GM19328 (cell line): ENCODE results near the gene DRC3.
"Not testable (repeated sequence)": the region's sequence is repeated elsewhere in the genome, so short reads cannot be mapped to it uniquely, and the experiment has no call there.

ENCODE experiments used
- ATAC-seq: cut with Tn5 transposase; IDR thresholded peaks from one replicate; pipeline ENCODE4 v1.9.1; 2021; ENCODE audit warnings: mild to moderate bottlenecking, moderate library complexity; ENCODE audit not compliant: unreplicated experiment

DRC3 gene

DNA sequence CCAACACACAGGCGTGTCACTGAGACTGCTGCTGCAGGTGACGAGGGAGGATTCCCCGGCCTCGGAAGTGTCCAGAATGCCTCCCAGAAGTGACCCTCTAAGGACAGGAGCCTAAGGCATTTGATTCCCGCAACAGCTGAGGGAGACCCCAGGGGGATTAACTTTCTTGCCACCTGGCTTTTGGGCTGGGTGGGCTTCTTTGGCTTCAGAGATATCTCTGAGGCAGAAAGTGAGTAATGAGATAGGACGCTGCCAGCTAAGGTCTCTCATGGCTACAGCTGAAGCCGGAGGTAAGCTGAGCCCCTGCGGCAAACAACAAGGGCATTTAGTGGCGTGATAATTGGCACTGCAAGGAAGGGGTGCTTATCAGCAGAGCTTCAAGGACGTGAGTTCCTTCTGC, 17.0 kb downstream of the DRC3 start:
- ATAC-seq, result no peak

DNA sequence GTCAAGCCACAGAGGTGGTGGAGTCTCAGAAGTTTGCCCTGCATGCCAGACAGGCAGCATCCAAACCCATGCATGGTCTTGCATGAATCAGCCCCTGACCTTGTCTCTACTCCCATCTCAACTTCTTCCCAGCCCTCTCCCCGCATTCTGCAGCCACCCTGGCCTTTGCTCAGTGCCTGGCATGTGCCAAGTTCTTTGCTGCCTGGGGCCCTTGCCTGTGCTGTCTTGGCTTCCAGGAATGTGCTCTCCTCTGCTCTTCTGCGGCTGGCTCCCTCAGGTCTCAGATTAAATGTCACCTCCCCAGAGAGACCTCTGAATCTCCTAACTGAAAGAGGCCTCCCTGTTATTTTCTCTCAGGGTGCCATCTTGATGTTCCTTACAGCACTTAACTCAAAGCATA, 17.6 kb downstream of the DRC3 start:
- no peak for ATAC-seq

DNA sequence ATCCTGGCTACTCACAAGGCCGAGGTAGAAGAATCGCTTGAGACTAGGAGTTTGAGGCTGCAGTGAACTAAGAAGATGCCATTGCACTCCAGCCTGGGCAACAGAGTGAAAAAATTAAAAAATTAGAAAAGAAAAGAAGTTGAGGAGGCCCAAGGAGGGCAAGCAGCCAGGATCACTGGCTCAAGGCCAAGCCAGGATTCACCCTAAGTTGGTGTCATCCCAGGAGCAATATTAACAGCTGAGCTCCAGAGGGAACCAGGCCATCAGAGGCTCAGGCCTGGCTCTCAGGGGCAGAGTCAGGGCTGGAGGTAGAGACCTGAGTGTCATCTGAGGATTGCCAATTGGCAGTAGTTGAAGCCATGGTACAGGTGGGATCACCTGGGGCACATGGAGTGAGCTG, 20.7 kb downstream of the DRC3 start:
- no peak for ATAC-seq

DNA sequence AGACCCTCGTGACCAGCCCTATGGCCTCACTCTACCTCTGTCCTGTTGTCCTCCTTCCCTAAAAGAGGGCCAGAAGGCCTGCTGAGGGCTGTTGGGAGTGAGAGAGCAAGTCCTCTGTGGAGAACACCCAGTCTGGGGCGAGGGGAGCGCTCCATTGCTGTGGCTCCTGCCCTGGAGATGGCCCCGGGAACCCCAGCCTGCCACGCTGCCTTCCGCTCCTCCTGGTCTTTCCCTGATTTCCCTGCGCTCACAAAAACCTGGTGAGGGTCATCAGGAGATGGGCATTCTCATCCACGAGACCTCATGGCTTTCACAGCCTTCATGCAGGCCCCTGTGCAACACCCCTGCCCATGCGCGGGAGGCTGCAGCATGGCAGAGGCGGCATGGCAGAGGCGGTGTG, 21.2 kb downstream of the DRC3 start:
- ATAC-seq, result no peak

DNA sequence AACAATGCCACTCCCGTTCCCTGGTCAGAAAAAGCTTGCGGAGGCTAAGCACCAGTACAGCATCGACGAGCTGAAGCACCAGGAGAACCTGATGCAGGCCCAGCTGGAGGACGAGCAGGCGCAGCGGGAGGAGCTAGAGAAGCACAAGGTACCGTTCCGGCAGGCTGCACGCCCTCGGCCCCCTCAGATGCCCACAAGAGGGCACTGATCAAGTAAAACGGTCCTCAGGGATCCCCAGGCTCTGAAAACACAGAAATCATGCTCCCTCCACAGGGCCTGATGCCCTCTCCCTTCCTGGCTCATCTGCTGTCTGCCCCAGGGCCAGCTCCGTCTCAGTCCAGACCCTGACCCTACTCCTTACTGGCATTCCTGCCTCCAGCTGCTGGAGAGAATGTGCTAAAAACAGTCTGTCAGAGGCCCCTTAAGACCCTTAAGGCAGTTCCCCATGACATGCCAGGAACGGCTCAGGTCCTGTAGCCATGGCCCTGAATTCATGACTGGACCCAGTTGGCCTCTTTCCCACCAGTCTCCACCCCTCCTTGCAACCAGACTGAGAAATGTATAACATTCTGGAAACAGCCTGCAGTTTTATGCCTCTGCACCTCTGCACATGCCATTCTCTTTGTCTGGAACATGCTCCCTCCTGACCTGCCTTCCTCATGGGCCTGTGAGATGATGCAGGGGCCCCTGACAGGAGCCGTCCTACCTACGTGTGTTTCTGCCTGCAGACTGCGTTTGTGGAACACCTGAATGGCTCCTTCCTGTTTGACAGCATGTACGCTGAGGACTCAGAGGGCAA, 21.8 kb downstream of the DRC3 start:
- no peak for ATAC-seq

DNA sequence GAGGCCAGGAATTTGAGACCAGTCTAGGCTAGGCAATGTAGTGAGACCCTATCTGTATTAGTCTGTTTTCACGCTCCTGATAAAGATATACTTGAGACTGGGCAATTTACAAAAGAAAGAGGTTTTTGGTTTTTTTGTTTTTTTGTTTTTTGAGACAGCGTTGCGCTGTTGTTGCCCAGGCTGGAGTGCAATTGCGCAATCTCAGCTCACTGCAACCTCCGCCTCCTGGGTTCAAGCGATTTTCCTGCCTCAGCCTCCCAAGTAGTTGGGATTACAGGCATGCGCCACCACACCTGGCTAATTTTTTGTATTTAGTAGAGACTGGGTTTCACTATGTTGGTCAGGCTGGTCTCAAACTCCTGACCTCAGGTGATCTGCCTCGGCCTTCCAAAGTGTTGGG, 23.2 kb downstream of the DRC3 start:
- not testable (repeated sequence) for ATAC-seq

DNA sequence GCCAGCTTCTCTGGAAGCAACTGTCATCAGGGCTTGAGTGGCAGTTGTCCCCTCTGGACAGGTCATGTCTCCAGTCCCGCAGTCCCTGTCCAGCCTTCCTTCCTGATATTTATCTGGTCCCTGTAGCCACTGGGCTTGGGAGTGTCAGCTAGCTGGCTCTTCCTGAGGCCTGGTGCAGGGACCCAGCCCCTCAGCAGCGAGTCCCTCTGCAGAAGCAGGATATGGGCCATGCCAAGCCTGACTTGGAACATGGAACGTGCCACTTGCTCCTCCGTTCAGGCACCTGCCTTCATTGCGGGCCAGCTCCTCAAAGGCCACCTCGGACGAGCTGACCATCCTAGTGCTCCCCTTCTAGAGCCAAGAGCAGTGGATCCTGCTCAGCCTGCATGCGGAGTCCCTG, 26.3 kb downstream of the DRC3 start:
- no peak for ATAC-seq

DNA sequence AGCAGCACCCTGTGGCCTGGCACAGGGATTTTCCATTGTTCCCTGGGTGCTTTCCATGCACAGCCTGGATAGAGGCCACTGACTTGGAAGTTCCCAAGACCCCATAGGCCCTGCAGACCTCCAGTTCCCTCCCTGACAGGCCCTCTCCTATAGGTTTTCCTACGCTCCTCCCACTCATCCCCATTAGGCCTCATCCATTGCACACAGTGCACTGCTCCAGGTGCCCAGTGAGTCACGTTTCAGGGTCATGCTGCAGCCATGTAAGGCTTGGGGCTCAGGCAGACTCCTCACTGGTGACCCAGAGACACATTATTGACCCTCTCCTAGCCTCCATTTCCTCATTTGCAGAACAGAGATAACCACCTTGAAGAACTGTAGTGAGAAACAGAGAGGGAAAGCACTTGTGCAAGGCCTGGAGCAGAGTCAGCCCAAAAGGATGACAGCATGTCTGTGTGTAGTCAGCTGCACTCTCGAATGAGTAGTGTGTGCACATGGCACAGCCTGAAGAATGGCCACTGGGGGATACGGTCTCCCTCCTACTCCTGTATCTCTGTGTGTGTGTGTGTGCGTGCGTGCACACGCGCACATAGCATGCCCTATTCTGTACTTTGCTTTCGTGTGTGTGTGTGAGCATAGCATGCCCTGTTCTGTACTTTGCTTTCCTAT, 26.8 kb downstream of the DRC3 start:
- no peak for ATAC-seq

DNA sequence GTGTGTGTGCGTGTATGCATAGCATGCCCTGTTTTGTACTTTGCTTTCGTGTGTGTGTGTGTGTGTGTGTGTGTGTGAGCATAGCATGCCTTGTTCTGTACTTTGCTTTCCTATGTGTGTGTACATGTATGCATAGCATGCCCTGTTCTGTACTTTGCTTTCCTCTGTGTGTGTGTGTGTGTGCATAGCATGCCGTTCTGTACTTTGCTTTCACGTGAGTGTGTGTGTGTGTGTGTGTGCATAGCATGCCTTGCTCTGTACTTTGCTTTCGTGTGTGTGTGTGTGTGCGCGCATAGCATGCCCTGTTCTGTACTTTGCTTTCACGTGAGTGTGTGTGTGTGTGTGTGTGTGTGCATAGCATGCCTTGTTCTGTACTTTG, 27.4 kb downstream of the DRC3 start:
- no peak for ATAC-seq

DNA sequence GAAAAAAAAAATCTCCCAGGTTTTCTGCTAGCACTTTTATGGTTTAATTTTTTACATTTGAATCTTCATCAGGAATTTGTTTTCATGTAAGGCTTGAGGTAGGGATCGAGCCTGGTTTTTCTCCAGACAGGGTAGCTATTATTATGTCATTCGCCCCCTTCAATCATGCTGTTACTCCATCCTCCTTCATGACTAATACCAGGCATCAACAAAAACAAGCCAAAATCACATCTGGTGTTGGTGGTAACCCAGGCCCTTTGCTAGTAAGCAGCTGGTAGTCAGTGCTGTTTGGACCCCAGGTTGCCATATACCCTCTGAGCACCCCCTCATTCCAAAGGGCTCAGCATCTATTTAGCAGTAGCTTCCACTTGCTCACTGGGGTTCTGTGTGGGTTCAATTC, 29.5 kb downstream of the DRC3 start:
- ATAC-seq, result no peak

DNA sequence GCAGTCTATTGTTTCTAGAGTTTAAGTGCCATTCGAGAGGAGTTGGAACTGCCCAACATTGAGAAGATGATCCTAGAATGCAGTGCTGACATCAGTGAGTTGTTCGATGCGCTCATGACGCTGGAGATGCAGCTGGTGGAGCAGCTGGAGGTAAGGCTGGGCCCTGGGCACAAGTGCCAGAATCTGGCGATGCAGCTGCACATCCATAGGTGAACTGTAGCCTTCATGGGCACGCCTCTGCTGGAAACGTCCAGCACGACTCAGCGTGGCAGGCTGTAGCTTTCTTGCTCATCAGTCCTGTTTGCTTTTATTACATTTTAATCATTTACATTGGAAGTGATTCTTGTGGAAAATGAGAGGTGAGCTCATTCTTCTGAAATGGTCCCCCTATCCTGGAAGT, 31.7 kb downstream of the DRC3 start:
- no peak for ATAC-seq

DNA sequence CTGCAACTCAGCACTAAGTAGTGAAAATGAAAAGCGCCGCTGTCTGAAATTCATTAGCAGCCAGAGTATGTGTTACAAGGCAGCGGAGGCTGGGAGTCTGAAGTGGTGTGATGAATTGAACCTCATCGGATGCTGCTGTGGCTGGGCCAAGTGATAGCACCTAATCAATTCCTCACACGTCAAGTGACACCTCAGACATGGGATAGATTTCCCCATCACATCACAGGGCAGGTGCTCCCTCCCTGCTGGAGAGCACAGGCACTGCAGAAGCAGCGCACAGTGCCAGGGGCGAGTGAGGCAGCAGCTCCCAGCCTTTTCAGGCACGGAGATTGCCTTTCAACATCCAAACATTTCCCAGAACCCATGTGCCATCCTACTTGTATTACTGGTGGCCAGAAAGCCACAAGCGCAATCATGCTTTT, 32.2 kb downstream of the DRC3 start:
- ATAC-seq, result no peak

DNA sequence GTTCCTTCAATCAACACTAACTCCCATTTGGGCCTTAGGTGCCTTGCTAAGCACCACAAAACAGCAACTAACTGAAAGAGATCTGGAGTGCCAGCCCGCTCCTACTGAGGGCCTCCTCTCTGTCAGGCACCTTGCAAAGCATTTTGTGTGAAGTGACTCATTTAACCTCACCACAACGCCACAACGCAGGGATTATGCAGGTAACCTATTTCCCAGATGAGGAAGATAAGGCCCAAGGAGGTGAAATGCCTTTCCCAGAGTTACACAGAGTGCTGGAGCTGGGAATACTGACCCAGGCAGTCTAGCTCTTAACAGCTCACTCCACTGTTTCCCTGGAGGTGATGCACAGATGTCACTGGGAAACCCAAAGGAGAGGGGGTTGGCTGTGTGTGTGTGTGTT, 32.8 kb downstream of the DRC3 start:
- ATAC-seq, result no peak

DNA sequence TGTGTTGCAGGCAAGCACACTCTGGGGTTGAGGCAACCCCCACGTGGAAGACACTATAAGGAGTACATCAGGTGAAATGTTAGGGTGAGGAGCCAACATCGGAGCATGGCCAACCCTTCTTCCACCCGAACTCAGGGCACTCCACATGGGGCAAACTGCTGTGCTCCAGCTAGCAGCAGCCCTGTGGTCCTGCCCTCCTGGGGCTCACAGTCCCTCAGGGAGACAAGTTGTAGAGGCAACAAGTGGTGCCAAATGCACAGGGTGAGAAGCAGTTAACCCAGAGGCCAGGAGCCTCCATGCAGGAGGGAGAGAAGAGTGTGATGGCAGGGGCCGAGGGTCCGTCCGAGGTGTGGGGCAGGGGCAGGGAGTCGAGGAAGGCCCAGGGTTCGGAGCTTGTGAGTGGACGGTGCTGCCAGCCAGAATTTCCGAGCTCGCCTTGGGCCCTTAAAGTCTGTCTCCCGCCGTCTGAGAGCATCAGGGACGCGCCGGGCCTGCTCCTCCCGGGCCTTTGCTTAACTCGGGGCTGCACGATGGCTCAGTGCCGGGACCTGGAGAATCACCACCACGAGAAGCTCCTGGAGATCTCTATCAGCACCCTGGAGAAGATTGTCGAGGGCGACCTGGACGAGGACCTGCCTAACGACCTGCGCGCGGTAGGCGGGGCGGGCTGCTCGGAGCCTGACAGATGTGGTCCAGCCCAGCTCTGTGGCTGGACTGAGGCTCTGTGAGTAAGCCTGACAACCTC, 34.0 kb downstream of the DRC3 start:
- no peak for ATAC-seq

DNA sequence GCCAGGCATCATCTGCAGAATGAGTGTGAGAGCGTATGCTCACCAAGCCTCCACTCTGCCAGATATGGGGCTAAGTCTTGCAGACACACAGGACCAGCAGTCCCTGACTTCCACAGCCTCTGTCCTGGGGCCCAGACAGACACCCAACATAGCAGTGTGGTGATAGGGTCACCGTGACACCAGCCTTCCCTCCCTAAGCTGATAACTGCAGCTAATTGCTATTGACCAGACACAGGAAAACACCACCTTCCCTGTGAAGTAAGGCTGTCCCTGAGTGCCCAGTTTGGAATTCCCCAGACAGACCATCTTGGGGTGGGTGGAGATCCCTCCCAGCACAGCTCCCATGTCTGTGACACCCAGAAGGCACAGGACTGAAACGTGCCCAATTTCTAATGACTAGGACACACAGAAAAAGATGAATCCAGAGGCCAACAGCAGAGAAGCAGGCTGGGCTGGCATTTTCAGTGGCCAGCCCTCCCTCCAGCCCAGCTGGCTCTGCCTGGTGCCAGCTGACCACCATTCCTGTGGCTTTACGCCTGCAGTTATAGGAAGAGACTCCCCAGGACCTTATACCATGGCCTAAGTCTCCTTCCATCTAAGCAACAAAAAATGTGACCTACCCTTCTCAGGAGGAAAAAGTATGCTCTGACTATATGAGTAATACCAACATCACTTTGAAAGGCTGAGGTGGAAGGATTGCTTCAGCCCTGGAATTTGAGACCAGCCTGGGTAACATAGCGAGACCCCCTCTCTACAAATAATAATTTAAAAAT, 36.0 kb downstream of the DRC3 start:
- no peak for ATAC-seq

DNA sequence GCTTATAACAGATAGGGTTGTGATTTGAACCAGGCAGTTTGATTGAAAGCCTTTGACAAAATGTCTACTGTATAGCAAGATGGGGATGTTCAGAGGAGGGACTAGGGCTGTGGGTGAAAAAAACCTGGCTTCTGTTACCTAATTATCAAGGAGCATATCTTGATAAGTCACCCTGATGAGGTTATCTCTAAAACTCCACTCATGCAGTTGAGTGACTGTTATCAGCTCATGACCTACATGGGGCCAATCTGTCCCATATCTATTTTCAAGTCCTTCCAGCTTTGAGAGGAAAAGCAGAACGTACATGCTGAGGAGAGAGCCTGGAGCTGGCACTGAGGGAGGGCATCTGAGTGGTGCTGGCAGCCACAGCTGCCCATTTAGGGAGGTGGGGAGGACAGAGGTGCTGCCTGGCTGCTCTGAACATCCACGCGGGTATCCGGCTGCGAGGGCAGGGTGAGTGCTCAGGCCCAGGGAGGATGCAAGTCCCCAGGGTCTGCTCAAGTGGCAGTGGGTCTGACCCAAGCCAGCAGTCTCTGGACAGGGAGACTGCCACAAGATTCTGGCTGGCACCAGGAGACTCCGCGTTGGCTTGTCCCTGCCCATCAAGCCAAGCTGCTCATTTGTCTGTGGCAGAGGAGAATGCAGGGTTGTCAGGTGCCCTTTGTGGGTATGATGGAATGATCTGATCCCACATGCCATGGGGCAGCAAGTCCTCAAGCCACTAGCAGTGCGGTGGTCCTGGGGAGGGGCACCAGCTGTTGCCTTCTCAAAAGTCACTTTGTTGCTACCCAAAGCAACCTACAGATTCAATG, 37.2 kb downstream of the DRC3 start:
- ATAC-seq, result no peak

DNA sequence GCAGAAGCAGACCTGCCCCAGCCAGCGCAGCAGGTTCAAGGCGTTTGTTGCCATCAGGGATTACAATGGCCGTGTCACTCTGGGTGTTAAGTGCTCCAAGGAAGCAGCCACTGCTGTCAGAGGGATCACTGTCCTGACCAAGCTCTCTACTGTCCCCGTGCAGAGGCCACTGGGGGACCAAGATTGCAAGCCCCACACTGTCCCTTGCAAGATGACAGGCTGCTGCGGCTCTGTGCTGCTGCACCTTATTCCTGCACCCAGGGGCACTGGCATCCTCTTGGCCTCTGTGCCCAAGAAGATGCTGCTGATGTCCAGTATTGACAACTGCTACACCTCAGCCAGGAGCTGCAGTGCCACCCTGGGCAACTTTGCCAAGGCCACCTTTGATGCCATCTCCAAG, 38.6 kb downstream of the DRC3 start:
- no peak for ATAC-seq

DNA sequence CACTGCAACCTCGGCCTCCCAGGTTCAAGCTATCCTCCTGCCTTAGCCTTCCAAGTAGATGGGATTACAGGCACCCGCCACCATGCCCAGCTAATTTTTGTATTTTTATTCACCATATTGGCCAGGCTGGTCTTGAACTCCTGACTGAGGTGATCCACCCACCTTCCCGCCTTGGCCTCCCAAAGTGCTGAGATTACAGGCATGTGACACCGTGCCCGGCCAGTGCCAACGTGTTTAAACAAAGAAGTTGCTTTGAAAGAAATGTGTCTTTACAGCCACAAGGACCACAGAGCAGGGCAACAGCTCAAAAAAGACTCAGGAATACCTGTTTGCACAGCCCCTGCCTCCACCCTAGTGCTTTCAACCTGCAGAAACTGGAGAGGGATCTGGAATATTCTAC, 41.3 kb downstream of the DRC3 start:
- no peak for ATAC-seq

DNA sequence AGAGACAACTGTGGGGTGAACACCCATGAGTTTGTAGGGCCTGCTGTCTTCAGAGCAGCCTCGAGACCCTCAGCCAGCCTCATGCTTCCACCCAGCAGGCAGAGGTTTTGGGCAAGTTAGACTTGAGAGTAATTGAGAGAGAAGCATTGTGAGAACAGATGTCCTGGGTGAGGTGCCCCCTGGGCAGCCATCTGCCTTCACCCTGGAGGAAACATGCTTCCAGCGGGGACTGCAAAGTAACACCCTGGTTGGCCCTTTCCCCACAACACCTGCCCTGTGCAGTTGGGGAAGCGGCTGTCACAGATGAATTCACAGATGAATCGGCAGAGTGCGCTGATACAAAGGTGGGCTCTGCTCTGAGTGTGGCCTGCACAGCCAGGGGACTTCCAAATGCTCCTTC, 42.9 kb downstream of the DRC3 start:
- no peak for ATAC-seq

DNA sequence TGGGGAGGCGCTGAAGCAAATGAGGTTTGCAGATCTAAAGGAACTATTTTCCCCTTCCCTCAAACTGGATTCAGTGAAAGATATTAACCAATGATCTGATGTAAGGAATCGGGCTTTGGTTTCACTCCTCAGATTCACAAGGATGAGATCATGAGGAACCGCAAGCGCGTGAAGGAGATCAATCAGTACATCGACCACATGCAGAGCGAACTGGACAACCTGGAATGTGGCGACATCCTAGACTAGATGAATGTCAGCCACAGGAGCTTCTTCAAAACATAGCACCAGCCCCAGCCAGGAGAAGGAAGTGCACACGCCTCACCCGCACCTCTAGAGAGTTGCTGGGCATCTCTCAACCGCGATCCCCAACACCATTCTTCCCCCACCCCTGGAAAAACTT, 43.8 kb downstream of the DRC3 start:
- no peak for ATAC-seq
